B cell (primary cell): ENCODE data around the gene NCS1.

Experiments used
- EZH2 ChIP-seq: IDR thresholded peaks from 2 replicates; pipeline ENCODE4 v1.6.1; 2012; ENCODE audit warnings: borderline replicate concordance, low read depth, mild to moderate bottlenecking, moderate library complexity, low read length; ENCODE audit not compliant: insufficient read depth, poor library complexity, severe bottlenecking
- TF ChIP-seq, protein P1 (sequence below): fragments of 200-600 bp; IDR thresholded peaks from one replicate; pipeline ENCODE4 v1.8.0; 2022; ENCODE audit warnings: antibody characterized with exemption, mild to moderate bottlenecking

DNA sequence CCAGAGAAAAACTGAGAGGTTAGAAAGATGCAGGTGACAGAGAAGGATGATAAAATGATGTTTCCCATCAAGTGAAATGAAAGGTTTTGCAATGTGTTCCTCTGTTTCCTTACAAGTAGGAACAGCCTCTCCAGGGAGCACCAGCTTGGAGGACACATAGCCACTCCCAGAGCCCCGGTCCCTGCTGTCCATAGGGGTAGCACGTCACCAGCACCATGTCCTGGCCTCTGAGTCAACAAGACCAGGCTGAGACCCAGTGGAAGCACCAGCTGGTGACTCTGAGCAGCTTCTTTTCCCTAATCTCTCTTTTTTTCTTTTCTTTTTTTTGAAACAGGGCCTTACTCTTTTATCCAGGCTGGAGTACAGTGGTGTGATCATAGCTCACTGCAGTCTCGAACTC, 73.9 kb downstream of the NCS1 start:
- TF ChIP-seq, protein P1, sequence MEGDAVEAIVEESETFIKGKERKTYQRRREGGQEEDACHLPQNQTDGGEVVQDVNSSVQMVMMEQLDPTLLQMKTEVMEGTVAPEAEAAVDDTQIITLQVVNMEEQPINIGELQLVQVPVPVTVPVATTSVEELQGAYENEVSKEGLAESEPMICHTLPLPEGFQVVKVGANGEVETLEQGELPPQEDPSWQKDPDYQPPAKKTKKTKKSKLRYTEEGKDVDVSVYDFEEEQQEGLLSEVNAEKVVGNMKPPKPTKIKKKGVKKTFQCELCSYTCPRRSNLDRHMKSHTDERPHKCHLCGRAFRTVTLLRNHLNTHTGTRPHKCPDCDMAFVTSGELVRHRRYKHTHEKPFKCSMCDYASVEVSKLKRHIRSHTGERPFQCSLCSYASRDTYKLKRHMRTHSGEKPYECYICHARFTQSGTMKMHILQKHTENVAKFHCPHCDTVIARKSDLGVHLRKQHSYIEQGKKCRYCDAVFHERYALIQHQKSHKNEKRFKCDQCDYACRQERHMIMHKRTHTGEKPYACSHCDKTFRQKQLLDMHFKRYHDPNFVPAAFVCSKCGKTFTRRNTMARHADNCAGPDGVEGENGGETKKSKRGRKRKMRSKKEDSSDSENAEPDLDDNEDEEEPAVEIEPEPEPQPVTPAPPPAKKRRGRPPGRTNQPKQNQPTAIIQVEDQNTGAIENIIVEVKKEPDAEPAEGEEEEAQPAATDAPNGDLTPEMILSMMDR, result no peak
- TF ChIP-seq EZH2, result no peak
